ENCODE measurements around the gene SLC26A6.

DNA sequence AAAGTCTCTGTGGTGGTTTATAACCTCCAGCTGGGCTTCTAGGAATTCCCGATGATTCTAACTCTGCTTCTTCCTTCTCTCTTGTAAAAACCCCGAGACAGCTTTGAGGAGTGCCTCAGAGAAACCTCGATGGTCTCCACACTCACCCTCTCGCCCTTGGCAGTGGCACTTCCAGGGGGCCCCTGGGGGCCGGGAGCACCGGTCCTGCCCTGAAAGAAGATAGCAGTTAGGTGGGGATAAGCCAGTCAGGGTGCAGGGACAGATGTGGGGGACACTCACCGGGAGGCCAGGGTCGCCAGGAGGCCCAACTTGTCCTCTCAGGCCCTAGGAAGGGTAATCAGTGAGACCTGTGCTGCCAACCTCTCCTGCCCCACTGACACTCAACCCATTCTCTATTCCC lies 49.9 kb downstream of the SLC26A6 start:
- TF ChIP-seq, protein P1, sequence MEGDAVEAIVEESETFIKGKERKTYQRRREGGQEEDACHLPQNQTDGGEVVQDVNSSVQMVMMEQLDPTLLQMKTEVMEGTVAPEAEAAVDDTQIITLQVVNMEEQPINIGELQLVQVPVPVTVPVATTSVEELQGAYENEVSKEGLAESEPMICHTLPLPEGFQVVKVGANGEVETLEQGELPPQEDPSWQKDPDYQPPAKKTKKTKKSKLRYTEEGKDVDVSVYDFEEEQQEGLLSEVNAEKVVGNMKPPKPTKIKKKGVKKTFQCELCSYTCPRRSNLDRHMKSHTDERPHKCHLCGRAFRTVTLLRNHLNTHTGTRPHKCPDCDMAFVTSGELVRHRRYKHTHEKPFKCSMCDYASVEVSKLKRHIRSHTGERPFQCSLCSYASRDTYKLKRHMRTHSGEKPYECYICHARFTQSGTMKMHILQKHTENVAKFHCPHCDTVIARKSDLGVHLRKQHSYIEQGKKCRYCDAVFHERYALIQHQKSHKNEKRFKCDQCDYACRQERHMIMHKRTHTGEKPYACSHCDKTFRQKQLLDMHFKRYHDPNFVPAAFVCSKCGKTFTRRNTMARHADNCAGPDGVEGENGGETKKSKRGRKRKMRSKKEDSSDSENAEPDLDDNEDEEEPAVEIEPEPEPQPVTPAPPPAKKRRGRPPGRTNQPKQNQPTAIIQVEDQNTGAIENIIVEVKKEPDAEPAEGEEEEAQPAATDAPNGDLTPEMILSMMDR (conservative IDR thresholded peaks at IDR 0.05) = no peak
- TF ChIP-seq ZFX (IDR thresholded peaks at IDR 0.05) = no peak
